ENCODE results near the gene ANKS1B.
A peak's percentile ranks its signal among the peaks of the same experiment; 100 is the strongest.

Gene ANKS1B

DNA sequence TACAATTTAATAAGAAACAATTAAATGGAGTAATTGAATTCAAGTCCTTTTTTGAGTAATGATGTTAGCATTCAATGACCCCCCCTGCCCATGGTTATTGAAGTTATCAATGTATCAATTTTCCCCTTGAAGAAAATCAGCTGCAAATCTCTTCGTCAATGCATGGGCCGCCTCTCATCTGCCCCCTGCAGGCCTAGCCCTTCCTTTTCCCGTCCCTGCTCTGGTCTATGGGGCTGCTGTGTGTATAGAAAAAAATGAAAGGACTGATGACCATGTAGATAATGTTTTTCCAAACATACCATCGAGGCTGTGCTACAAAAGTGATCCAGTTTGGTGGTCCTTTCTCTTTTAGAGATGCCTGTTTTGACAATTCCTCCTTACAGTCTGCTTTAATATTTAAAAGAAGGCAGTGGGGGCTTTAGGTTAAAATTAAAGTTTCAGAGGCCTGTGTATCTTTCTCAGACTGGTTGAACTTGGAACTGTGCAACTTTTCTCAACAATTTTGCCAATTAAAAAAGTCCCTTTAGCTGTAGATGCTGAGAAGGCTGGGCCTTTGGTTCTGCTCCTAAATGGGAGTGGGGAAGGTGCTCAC, 1241.3 kb downstream of the ANKS1B start:
- no peaks in the 10 kb centered on the region for H3K36me3 ChIP-seq
- DNase-seq = no peak
- TF ChIP-seq, protein P1, sequence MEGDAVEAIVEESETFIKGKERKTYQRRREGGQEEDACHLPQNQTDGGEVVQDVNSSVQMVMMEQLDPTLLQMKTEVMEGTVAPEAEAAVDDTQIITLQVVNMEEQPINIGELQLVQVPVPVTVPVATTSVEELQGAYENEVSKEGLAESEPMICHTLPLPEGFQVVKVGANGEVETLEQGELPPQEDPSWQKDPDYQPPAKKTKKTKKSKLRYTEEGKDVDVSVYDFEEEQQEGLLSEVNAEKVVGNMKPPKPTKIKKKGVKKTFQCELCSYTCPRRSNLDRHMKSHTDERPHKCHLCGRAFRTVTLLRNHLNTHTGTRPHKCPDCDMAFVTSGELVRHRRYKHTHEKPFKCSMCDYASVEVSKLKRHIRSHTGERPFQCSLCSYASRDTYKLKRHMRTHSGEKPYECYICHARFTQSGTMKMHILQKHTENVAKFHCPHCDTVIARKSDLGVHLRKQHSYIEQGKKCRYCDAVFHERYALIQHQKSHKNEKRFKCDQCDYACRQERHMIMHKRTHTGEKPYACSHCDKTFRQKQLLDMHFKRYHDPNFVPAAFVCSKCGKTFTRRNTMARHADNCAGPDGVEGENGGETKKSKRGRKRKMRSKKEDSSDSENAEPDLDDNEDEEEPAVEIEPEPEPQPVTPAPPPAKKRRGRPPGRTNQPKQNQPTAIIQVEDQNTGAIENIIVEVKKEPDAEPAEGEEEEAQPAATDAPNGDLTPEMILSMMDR (IDR thresholded peaks at IDR 0.05) = peak in 1 of 2 experiments; percentile 8
- intact Hi-C loops (cut with DNase I; ENCODE audit: low total_unique reads) = no loop called here
- no peaks in the 10 kb centered on the region for H3K27me3 ChIP-seq
- no peak overlapping the region for H3K27ac ChIP-seq
- H3K4me1 ChIP-seq = peaks cover 0 to 11% (median 4%) of the 10 kb centered on the region in 4 donors
- H3K9me3 ChIP-seq = no peaks in the 10 kb centered on the region
- H3K4me3 ChIP-seq = no peak overlapping the region

DNA sequence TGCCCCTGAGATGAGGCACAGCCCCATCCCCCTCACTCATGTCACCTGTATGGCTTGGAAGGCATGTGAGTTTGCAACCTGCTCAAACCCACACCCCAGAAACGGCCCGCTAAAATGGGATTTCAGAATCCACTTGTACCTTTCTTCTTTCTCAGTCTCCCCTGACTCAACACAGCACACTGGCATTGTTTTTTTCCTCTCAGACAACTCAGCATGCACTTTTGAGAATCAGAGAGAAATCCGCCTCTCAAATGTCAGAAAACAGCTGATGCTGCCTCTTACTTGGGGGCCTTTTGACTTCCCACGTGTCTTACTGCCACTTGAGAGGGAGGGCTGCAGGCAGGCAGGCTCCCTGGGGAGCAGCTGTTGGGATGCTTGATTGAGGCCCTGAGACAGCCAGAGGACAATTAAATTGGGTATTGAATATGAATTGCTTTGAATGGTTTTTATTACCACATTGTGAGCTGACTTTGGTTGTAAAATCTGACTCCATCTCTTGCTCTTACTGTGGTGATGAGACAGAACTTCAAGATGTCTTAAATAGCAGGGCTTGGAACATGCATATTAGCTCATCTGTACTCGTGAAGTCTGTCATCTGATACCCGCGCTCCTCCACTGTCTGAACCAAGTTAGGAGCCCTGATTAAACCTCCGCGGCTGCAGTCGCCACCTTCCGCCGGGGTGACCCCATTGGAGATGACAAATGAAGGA, 1243.0 kb downstream of the ANKS1B start:
- no peaks in the 10 kb centered on the region for H3K27me3 ChIP-seq
- peaks cover 0 to 11% (median 4%) of the 10 kb centered on the region in 4 donors for H3K4me1 ChIP-seq
- H3K4me3 ChIP-seq = no peak overlapping the region
- no peaks in the 10 kb centered on the region for H3K9me3 ChIP-seq
- H3K36me3 ChIP-seq = no peaks in the 10 kb centered on the region
- DNase-seq = no peak
- H3K27ac ChIP-seq = no peak overlapping the region
- intact Hi-C loops (cut with DNase I; ENCODE audit: low total_unique reads) = no loop called here
- TF ChIP-seq, protein P1 (IDR thresholded peaks at IDR 0.05) = no peak

GRCh38 chr12:98741196-98741555, 1243.6 kb downstream of the ANKS1B start:
- peaks cover 0 to under 1% (median 0%) of the 10 kb centered on the region in 3 donors for H3K36me3 ChIP-seq
- no peak overlapping the region for H3K27ac ChIP-seq
- TF ChIP-seq, protein P1 (IDR thresholded peaks at IDR 0.05) = no peak
- no peaks in the 10 kb centered on the region for H3K27me3 ChIP-seq
- H3K4me3 ChIP-seq = no peak overlapping the region
- intact Hi-C loops (cut with DNase I; ENCODE audit: low total_unique reads) = no loop called here
- no peaks in the 10 kb centered on the region for H3K9me3 ChIP-seq
- DNase-seq = no peak
- H3K4me1 ChIP-seq = peaks cover 0 to 9% (median 4%) of the 10 kb centered on the region in 4 donors

DNA sequence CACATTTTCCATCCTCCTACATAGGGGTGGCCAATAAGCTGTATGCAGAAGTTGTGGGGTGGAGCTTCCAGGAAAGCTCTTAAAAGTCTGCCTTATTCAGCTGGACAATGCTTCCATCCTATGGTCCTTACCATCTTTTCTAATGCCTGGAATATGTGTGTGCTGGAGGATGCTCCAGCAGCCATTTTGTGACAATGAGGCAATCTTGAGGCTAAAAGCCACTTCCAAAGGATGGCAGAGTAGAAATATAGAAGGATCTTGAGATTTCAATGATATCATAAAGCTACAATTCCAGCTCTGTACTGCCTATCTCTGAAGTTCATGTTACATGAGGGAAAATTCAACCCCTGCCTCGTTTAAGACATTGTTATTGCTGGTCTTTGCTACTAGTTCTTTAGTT, 1244.0 kb downstream of the ANKS1B start:
- Histone ChIP-seq H3K36me3 (peaks cover 0 to 5% (median 0%) of the 10 kb centered on the region in 3 donors), H3K4me1 (peaks cover 0 to 5% (median 2%) of the 10 kb centered on the region in 4 donors), H3K27ac (no peak overlapping the region), H3K9me3 (no peaks in the 10 kb centered on the region), H3K27me3 (no peaks in the 10 kb centered on the region), H3K4me3 (no peak overlapping the region)
- DNase-seq = no peak
- TF ChIP-seq, protein P1 (IDR thresholded peaks at IDR 0.05) = no peak
- intact Hi-C loops (cut with DNase I; ENCODE audit: low total_unique reads) = no loop called here

- no peaks in the 10 kb centered on the region for H3K4me1 ChIP-seq
- no peaks in the 10 kb centered on the region for H3K27me3 ChIP-seq
- intact Hi-C loops (cut with DNase I; ENCODE audit: low total_unique reads) = no loop called here
- no peak for DNase-seq
- no peak overlapping the region for H3K4me3 ChIP-seq
- peaks cover under 1 to 16% (median 4%) of the 10 kb centered on the region in 3 donors for H3K36me3 ChIP-seq
- no peak overlapping the region for H3K27ac ChIP-seq
- no peaks in the 10 kb centered on the region for H3K9me3 ChIP-seq
- TF ChIP-seq, protein P1 (IDR thresholded peaks at IDR 0.05) = no peak
These were observed 1246.2 kb downstream of the ANKS1B start for GRCh38 chr12:98738539-98738938.
